ENCODE measurements around the gene L3MBTL4.

The L3MBTL4 gene

GRCh38 chr18:6207116-6207515 is 207.6 kb downstream of the L3MBTL4 start:
- H3K27ac ChIP-seq: no peak overlapping the region
- H3K36me3 ChIP-seq (replicated peaks): no peaks in the 10 kb centered on the region
- in situ Hi-C loops (cut with HindIII; ENCODE audit: low pct_ligation_motif_present, low sequenced_read_pairs): no loop called here
- no peak for DNase-seq
- TF ChIP-seq, protein P1, sequence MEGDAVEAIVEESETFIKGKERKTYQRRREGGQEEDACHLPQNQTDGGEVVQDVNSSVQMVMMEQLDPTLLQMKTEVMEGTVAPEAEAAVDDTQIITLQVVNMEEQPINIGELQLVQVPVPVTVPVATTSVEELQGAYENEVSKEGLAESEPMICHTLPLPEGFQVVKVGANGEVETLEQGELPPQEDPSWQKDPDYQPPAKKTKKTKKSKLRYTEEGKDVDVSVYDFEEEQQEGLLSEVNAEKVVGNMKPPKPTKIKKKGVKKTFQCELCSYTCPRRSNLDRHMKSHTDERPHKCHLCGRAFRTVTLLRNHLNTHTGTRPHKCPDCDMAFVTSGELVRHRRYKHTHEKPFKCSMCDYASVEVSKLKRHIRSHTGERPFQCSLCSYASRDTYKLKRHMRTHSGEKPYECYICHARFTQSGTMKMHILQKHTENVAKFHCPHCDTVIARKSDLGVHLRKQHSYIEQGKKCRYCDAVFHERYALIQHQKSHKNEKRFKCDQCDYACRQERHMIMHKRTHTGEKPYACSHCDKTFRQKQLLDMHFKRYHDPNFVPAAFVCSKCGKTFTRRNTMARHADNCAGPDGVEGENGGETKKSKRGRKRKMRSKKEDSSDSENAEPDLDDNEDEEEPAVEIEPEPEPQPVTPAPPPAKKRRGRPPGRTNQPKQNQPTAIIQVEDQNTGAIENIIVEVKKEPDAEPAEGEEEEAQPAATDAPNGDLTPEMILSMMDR (IDR thresholded peaks at IDR 0.05; ENCODE audit: low read depth, low read length, missing control alignments): no peak
- no peak overlapping the region for H3K4me3 ChIP-seq (ENCODE audit: low read depth, low read length)
- H3K27me3 ChIP-seq (replicated peaks): no peaks in the 10 kb centered on the region

DNA sequence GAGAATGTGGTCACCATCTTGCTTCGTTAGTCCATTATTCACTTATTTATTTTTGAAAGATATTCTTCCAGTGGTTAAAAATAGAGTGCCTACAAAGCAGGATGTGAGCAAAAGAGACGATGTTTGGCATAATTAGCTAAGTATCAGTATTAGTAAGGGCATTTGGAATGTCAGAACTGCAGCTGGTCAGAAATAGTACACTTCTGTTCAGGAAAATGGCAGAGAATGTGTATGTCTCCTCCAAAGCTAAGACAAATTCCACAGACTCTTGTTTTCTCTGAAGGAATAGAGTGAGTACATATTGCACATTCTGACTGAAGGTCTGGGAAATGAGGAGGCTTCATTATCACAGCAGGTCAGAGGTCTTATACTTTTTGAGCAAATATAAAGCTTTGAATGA is 209.0 kb downstream of the L3MBTL4 start:
- no peaks in the 10 kb centered on the region for H3K36me3 ChIP-seq (replicated peaks)
- no peaks in the 10 kb centered on the region for H3K27me3 ChIP-seq (replicated peaks)
- no peak overlapping the region for H3K4me3 ChIP-seq (ENCODE audit: low read depth, low read length)
- no peak overlapping the region for H3K27ac ChIP-seq
- TF ChIP-seq, protein P1 (IDR thresholded peaks at IDR 0.05; ENCODE audit: low read depth, low read length, missing control alignments): no peak
- DNase-seq: peak; percentile 25
- in situ Hi-C loops (cut with HindIII; ENCODE audit: low pct_ligation_motif_present, low sequenced_read_pairs): no loop called here

DNA sequence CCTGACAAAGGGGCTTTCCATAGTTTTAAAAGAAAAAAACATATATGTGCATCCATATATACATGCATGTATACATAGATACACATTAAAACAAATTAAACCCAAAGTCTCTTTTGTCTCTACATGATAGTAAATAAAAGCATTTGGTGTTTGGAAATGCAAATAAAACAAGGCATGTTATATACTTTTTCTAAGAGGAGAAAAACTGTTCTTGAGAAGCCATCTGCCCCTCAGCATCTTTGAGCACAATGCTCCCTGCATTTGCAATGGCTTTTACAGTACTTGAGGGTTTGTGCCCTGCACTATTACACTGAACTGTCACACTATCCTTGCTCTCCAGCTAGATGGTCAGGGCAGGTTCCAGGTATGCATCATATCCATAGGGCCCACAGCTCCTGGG is 210.2 kb downstream of the L3MBTL4 start:
- in situ Hi-C loops (cut with HindIII; ENCODE audit: low pct_ligation_motif_present, low sequenced_read_pairs): no loop called here
- Histone ChIP-seq H3K27ac (no peak overlapping the region), H3K4me3 (ENCODE audit: low read depth, low read length) (no peak overlapping the region), H3K27me3 (replicated peaks) (no peaks in the 10 kb centered on the region), H3K36me3 (replicated peaks) (no peaks in the 10 kb centered on the region)
- no peak for DNase-seq
- TF ChIP-seq, protein P1 (IDR thresholded peaks at IDR 0.05; ENCODE audit: low read depth, low read length, missing control alignments): no peak

DNA sequence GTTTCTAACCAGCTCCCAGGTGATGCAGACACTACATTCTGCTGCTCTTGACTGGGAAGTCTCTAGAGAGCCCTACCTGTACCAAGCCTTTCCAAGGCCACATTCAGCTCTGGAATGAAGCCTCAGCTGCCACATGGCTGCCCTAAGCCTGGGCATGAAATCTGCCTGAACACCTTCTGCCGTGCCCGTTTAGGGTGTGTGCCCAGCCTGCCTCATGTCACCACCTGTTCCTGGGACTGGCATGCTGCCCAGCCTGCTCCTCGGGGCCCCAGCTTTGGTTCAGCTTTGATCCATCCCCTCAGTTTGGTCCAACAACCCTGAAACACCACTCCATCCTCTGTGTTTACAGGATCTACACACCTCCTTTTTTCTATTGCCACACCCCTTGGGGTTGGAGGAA is 210.9 kb downstream of the L3MBTL4 start:
- TF ChIP-seq, protein P1 (IDR thresholded peaks at IDR 0.05; ENCODE audit: low read depth, low read length, missing control alignments): no peak
- in situ Hi-C loops (cut with HindIII; ENCODE audit: low pct_ligation_motif_present, low sequenced_read_pairs): no loop called here
- H3K27ac ChIP-seq: no peak overlapping the region
- DNase-seq: no peak
- no peaks in the 10 kb centered on the region for H3K36me3 ChIP-seq (replicated peaks)
- H3K27me3 ChIP-seq (replicated peaks): no peaks in the 10 kb centered on the region
- no peak overlapping the region for H3K4me3 ChIP-seq (ENCODE audit: low read depth, low read length)

- no peak overlapping the region for H3K4me3 ChIP-seq (ENCODE audit: low read depth, low read length)
- H3K36me3 ChIP-seq (replicated peaks): no peaks in the 10 kb centered on the region
- no peak overlapping the region for H3K27ac ChIP-seq
- DNase-seq: no peak
- no peaks in the 10 kb centered on the region for H3K27me3 ChIP-seq (replicated peaks)
- TF ChIP-seq, protein P1 (IDR thresholded peaks at IDR 0.05; ENCODE audit: low read depth, low read length, missing control alignments): no peak
- in situ Hi-C loops (cut with HindIII; ENCODE audit: low pct_ligation_motif_present, low sequenced_read_pairs): no loop called here
Measured at GRCh38 chr18:6202861-6203260, 211.8 kb downstream of the L3MBTL4 start.

- no peak for DNase-seq
- Histone ChIP-seq H3K27me3 (replicated peaks) (no peaks in the 10 kb centered on the region), H3K4me3 (ENCODE audit: low read depth, low read length) (no peak overlapping the region), H3K27ac (no peak overlapping the region), H3K36me3 (replicated peaks) (no peaks in the 10 kb centered on the region)
- TF ChIP-seq, protein P1 (IDR thresholded peaks at IDR 0.05; ENCODE audit: low read depth, low read length, missing control alignments): no peak
- in situ Hi-C loops (cut with HindIII; ENCODE audit: low pct_ligation_motif_present, low sequenced_read_pairs): no loop called here
Measured at GRCh38 chr18:6200204-6200774, 214.4 kb downstream of the L3MBTL4 start.
